OCI-LY3 (cell line): ENCODE results near the gene VIPR2.

Experiments
- EZH2phosphoT487 ChIP-seq: fragments of 200-600 bp; shearing (Covaris generic); IDR thresholded peaks from 2 replicates; pipeline ENCODE4 v1.6.1; 2018; ENCODE audit warnings: antibody characterized with exemption, mixed run types, low read depth
- TF ChIP-seq, protein P1 (sequence below): fragments of 200-600, 300-600 bp; sonication (generic); IDR thresholded peaks from 2 replicates; pipeline ENCODE4 v1.5.1; 2014; ENCODE audit warnings: antibody characterized with exemption, low read length, low read depth

- TF ChIP-seq, protein P1, sequence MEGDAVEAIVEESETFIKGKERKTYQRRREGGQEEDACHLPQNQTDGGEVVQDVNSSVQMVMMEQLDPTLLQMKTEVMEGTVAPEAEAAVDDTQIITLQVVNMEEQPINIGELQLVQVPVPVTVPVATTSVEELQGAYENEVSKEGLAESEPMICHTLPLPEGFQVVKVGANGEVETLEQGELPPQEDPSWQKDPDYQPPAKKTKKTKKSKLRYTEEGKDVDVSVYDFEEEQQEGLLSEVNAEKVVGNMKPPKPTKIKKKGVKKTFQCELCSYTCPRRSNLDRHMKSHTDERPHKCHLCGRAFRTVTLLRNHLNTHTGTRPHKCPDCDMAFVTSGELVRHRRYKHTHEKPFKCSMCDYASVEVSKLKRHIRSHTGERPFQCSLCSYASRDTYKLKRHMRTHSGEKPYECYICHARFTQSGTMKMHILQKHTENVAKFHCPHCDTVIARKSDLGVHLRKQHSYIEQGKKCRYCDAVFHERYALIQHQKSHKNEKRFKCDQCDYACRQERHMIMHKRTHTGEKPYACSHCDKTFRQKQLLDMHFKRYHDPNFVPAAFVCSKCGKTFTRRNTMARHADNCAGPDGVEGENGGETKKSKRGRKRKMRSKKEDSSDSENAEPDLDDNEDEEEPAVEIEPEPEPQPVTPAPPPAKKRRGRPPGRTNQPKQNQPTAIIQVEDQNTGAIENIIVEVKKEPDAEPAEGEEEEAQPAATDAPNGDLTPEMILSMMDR = no peak
- TF ChIP-seq EZH2phosphoT487 = no peak
These were observed 69.0 kb downstream of the VIPR2 start for GRCh38 chr7:159075563-159076238.
